Astrocyte (in vitro differentiated cells and primary cell): Measurements from ENCODE around the gene IRF2.

Experiments used
- EZH2 ChIP-seq: IDR thresholded peaks from 2 replicates; pipeline ENCODE4 v1.6.1; 2012; ENCODE audit warnings: mild to moderate bottlenecking, low read length, inconsistent platforms; ENCODE audit not compliant: insufficient read depth
- TF ChIP-seq, protein P1 (sequence below): IDR thresholded peaks from 2 replicates; pipeline ENCODE4 v1.5.1; 2011; ENCODE audit warnings: low read depth, mild to moderate bottlenecking, inconsistent platforms, low read length, moderate library complexity; ENCODE audit not compliant: insufficient read depth

DNA sequence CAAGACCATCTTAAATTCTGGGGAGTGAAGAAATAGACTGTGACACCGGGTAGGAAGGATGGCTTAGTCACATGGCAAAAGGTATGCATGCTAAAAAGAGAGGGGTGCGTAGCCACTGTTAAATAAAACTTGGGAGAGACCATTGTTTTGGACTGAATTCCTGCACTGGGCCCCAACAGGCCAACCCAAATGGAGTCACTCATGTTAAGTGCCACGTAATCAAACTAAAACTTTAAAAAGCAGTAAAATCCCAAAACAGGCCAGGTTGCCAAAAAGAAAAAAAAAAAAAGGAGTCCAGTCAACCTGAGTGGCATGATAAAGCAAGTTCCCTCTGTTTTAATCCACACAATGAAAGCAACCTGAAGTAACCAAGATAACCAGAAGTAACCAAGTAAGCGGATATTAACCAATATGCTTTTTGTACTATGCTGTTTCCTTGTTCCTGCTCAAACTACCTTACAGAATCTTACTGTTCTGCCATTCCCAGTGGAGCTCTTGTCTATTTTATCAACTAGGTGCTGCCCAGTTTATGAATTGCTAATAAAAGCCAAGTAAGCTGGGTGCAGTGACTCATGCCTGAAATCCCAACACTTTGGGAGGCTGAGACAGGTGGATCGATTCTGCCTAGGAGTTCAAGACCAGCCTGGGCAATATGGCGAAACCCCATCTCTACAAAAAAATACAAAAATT, 132.0 kb downstream of the IRF2 start:
- TF ChIP-seq, protein P1, sequence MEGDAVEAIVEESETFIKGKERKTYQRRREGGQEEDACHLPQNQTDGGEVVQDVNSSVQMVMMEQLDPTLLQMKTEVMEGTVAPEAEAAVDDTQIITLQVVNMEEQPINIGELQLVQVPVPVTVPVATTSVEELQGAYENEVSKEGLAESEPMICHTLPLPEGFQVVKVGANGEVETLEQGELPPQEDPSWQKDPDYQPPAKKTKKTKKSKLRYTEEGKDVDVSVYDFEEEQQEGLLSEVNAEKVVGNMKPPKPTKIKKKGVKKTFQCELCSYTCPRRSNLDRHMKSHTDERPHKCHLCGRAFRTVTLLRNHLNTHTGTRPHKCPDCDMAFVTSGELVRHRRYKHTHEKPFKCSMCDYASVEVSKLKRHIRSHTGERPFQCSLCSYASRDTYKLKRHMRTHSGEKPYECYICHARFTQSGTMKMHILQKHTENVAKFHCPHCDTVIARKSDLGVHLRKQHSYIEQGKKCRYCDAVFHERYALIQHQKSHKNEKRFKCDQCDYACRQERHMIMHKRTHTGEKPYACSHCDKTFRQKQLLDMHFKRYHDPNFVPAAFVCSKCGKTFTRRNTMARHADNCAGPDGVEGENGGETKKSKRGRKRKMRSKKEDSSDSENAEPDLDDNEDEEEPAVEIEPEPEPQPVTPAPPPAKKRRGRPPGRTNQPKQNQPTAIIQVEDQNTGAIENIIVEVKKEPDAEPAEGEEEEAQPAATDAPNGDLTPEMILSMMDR = no peak
- TF ChIP-seq EZH2 = no peak
